Activated CD8-positive, alpha-beta T cell treated with anti-CD3 and anti-CD28 coated beads for 36 hours (primary cell): ENCODE measurements around the gene RFTN1. TPM values are rescaled to one million over a fixed set of nuclear protein-coding genes. Genes with fewer than 3 reads are reported as not detected.
A peak's percentile ranks its signal among the peaks of the same experiment; 100 is the strongest.

ENCODE experiments used
- ATAC-seq: fragments of 200-7000 bp; cut with Tn5 transposase; one replicate; pipeline ENCODE4 v1.10.0; 2021; ENCODE audit warnings: mild to moderate bottlenecking, moderate library complexity
- CTCF ChIA-PET: fragments of 350-600 bp; sonication (Branson Sonifier 250); formaldehyde crosslinking; loops from one replicate; lab custom pipeline; 2021; ENCODE audit warnings: antibody characterized with exemption; lab: Charles Lee
- POLR2A ChIA-PET: fragments of 350-600 bp; sonication (Branson Sonifier 250); formaldehyde crosslinking; loops from one replicate; lab custom pipeline; 2021; ENCODE audit warnings: antibody characterized with exemption; lab: Charles Lee
- DNase-seq: peaks from one replicate; pipeline ENCODE4 v3.0.0-alpha.2; 2020
- H3K27ac Mint-ChIP-seq: one replicate; pipeline ENCODE4 v1.8.0; 2021; ENCODE audit warnings: mild to moderate bottlenecking, mixed read lengths
- H3K27me3 Mint-ChIP-seq: one replicate; pipeline ENCODE4 v1.8.0; 2021; ENCODE audit warnings: mixed read lengths
- H3K36me3 Mint-ChIP-seq: one replicate; pipeline ENCODE4 v1.8.0; 2021; ENCODE audit warnings: low read depth, mixed read lengths
- H3K4me1 Mint-ChIP-seq: one replicate; pipeline ENCODE4 v1.8.0; 2021; ENCODE audit warnings: low read depth, mixed read lengths
- H3K4me3 Mint-ChIP-seq: one replicate; pipeline ENCODE4 v1.8.0; 2021; ENCODE audit warnings: mild to moderate bottlenecking, moderate library complexity, mixed read lengths
- H3K9me3 Mint-ChIP-seq: one replicate; pipeline ENCODE4 v1.8.0; 2021; ENCODE audit warnings: mixed read lengths
- CTCF ChIP-seq: fragments of 200-600 bp; IDR thresholded peaks from one replicate; pipeline ENCODE4 v1.8.0; 2022; ENCODE audit warnings: antibody characterized with exemption, mild to moderate bottlenecking
- intact Hi-C: fragments of 100-400 bp; cut with micrococcal nuclease; formaldehyde crosslinking; loops from one replicate; pipeline ENCODE4 v1.10.0; 2022
- total RNA-seq, 2 experiments: library from RNA; stranded (reverse); gene quantifications; one replicate each; pipeline ENCODE4 v1.2.3, GENCODE V29; 2021

Gene RFTN1
- total RNA-seq, 2 experiments from 2014 or later = 113 to 125 TPM

- peaks cover 83% of the 10 kb centered on the region for H3K36me3 Mint-ChIP-seq
- ATAC-seq (no peak), DNase-seq (no peak)
- peaks cover 81% of the 10 kb centered on the region for H3K4me1 Mint-ChIP-seq
- no peak for TF ChIP-seq CTCF
- CTCF ChIA-PET = interaction anchor here (2.7 to 16.5 kb wide), 7 partner anchors 12 to 236 kb away, joined by 7 to 274 read pairs (median 40); partner anchors contain the start of genes DPH3 and OXNAD1
- POLR2A ChIA-PET = interaction anchor here (0.9 to 7.5 kb wide), 9 partner anchors 9 to 194 kb away, joined by 3 to 61 read pairs (median 7); partner anchors contain the start of genes DPH3, OXNAD1 and RFTN1
- no peak overlapping the region for H3K4me3 Mint-ChIP-seq
- peak overlapping the region; percentile 96 for H3K27ac Mint-ChIP-seq
- H3K27me3 Mint-ChIP-seq = no peaks in the 10 kb centered on the region
- H3K9me3 Mint-ChIP-seq = no peaks in the 10 kb centered on the region
- intact Hi-C loops = loop anchor here (2.0 to 5.0 kb wide), 2 partner anchors 49 to 194 kb away; partner anchors contain the start of gene RFTN1
Measured at GRCh38 chr3:16318176-16318575, 195.3 kb downstream of the RFTN1 start.

GRCh38 chr3:16317561-16317945 lies 195.9 kb downstream of the RFTN1 start:
- H3K4me1 Mint-ChIP-seq = peaks cover 86% of the 10 kb centered on the region
- no peak for DNase-seq
- H3K27ac Mint-ChIP-seq = peak overlapping the region; percentile 96
- no peaks in the 10 kb centered on the region for H3K9me3 Mint-ChIP-seq
- ATAC-seq = no peak
- no peak overlapping the region for H3K4me3 Mint-ChIP-seq
- ChIA-PET CTCF (interaction anchor here (2.7 to 16.5 kb wide), 5 partner anchors 11 to 237 kb away, joined by 7 to 274 read pairs (median 60); partner anchors contain the start of genes DPH3 and OXNAD1), POLR2A (interaction anchor here (0.9 to 7.5 kb wide), 11 partner anchors 10 to 195 kb away, joined by 3 to 61 read pairs (median 5); partner anchors contain the start of genes DPH3, OXNAD1 and RFTN1)
- TF ChIP-seq CTCF = no peak
- no peaks in the 10 kb centered on the region for H3K27me3 Mint-ChIP-seq
- H3K36me3 Mint-ChIP-seq = peaks cover 85% of the 10 kb centered on the region
- intact Hi-C loops = loop anchor here (5.0 kb wide), 1 partner anchor 195 kb away; the partner anchor contains the start of gene RFTN1

- intact Hi-C loops = loop anchor here (5.0 kb wide), 1 partner anchor 195 kb away; the partner anchor contains the start of gene RFTN1
- POLR2A ChIA-PET = interaction anchor here (0.9 to 7.5 kb wide), 11 partner anchors 10 to 195 kb away, joined by 3 to 61 read pairs (median 5); partner anchors contain the start of genes DPH3, OXNAD1 and RFTN1
- no peaks in the 10 kb centered on the region for H3K9me3 Mint-ChIP-seq
- CTCF ChIA-PET = interaction anchor here (1.1 to 16.5 kb wide), 5 partner anchors 11 to 63 kb away, joined by 3 to 274 read pairs (median 60); partner anchors contain the start of genes DPH3 and OXNAD1
- peaks cover 84% of the 10 kb centered on the region for H3K36me3 Mint-ChIP-seq
- peaks cover 88% of the 10 kb centered on the region for H3K4me1 Mint-ChIP-seq
- H3K27me3 Mint-ChIP-seq = no peaks in the 10 kb centered on the region
- H3K4me3 Mint-ChIP-seq = no peak overlapping the region
- DNase-seq (no peak), ATAC-seq (no peak)
- peak overlapping the region; percentile 96 for H3K27ac Mint-ChIP-seq
- TF ChIP-seq CTCF = no peak
Measured at GRCh38 chr3:16316847-16317560, 196.5 kb downstream of the RFTN1 start.

GRCh38 chr3:16316396-16316795 lies 197.1 kb downstream of the RFTN1 start:
- Mint-ChIP-seq H3K4me3 (no peak overlapping the region), H3K4me1 (peaks cover 93% of the 10 kb centered on the region), H3K9me3 (no peaks in the 10 kb centered on the region), H3K36me3 (peaks cover 86% of the 10 kb centered on the region), H3K27me3 (no peaks in the 10 kb centered on the region), H3K27ac (peak overlapping the region; percentile 96)
- DNase-seq (no peak), ATAC-seq (no peak)
- no peak for TF ChIP-seq CTCF
- ChIA-PET CTCF (interaction anchor here (1.1 to 16.5 kb wide), 5 partner anchors 10 to 63 kb away, joined by 3 to 274 read pairs (median 60); partner anchors contain the start of genes DPH3 and OXNAD1), POLR2A (interaction anchor here (0.7 to 7.5 kb wide), 9 partner anchors 14 to 196 kb away, joined by 3 to 61 read pairs (median 5); partner anchors contain the start of gene RFTN1)
- intact Hi-C loops = loop anchor here (5.0 kb wide), 1 partner anchor 196 kb away; the partner anchor contains the start of gene RFTN1
